HG03095 (cell line): Measurements from ENCODE around the gene SPNS2.

Experiments
- ATAC-seq: cut with Tn5 transposase; IDR thresholded peaks from one replicate; pipeline ENCODE4 v1.9.1; 2021; ENCODE audit warnings: moderate library complexity; ENCODE audit not compliant: unreplicated experiment

SPNS2 gene

DNA sequence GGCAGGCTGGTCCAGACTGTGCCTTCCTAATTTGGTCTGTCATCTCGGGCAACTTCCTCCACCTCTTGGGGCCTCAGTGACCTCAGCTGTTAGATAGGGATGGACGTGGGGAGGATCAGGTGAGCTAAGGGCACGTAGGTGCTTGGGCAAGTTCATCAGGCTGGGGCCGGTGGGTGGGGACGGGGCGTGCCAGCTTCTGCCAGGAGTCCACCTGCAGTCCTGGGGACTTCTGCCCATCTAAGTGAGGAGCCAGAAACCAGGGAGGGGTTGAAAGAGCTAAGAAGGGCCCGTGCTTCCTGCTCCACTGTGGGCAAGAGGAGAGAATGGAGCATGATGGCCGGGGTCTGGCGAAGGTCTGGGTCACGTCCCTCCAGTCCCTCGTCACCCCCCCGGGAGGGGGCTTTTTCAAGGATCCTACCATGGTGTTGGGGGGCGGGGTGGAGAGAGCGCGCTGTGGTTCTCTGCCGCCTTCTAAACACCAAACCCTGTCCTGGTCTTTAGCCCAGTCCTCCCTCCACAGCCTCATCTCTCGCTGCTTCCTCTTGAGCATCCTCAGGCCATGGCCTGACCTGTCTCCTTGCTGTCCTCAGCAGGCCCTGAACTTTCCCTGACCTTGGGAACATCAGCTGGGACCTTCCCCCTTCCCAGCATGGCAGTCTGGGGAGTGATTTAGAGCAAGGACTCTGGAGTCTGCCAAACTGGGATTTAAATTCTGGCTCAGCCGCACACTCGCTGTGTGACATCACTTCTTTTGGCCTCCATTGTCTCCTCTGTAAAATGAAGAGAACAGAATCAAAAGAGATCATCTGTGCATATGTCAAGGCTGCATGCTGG is 21.6 kb downstream of the SPNS2 start:
- no peak for ATAC-seq

DNA sequence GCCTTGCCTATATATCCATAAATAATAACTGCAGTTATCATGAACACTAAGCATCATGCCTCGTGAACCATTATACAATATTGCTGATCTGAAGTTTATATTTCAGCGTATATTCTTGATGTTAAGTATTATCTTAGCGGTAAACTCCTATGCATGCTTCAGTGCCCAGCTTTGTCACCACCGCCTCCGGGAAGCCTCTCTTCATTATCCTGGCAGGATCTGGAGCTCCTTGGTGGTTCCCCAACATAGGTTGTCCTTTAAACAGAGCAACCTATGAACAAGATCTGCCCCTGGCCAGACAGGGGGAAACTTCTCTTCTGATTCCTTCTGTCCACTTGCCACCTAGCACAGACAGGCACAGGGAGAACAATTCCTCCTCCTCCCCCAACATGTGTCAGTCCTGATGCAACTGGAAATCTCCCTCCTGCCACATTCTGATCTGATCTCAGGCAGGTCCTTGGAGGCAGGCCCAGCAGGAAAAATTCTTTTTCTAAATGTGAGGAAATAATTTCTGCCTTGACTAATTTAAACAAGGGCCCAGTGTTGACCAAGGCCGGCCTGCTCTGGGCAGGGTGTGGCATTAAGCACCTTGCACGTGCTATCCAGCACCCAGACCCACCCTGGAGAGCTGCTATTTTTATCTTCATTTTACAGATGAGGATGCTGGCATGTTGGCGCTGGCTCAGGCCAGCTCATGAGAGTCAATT is 22.4 kb downstream of the SPNS2 start:
- ATAC-seq, result no peak

DNA sequence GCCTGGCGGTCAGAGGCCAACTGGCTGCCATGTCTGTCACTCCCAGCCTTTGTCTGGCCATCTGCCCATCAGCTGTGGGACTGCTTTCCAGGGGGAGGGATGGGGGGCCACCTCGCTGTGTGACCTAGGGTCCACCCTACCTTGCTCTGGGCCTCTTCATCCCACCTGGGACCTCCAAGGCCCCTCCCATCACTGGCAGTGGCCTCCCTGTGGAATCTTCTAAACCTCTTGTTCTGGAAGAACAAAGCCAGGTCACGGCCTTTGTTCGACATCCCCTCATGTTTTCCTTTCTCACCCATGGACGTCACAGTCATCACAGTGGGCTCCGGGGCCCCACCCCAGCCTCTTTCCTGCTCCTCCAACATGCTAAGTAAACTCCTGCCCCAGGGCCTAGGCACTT is 24.0 kb downstream of the SPNS2 start:
- no peak for ATAC-seq

DNA sequence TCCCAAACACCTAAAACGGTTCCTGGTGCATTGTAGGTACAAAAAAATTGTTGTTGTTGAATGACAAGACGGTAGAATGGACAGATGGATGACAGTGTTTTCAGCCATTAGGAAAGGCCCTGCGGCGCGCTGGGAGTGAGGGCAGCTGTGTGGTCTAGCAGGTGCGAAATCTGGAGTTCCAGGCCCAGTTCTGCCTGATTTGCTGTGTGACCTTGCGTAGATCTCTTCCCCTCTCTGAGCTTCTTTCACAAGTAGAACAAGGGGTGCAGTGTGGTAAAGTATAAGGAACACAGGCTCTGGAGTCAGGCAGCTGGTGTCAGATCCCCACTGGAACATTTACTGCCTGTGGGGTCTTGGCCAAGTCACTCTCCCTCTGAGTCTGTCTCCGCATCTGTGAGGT is 25.3 kb downstream of the SPNS2 start:
- ATAC-seq, result no peak

DNA sequence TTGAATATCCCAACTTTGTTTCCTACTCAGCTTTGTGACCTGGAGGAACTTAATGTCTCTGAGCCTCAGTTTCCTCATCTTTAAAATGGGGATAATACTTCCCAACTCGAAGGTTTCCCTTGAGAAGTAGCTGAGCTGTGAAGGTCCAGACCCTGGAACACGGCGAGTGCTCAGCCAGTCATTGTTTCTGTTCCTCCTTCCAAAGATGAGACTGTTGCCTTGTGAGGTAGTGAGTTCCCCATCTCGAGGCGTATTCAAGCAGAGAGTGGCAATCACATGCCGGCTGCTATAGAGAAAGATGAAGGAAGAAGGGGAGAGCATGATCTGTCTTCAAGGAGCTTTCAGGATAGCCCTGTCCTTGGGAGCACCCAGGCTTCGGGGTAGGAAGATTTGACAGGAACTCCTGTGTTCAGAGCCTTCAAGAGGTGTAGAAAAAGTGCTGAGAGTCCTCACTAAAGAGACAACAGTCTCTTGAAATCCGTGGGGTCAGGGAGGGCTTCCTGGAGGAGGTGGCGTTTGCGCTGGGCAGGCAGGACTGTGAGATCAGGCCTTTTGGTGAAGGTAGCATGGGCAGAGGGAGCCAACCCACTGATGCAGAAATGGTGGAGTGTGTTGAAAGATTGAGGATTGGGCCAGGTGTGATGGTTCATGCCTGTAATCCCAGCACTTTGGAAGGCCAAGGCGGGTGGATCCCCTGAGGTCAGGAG is 27.2 kb downstream of the SPNS2 start:
- no peak for ATAC-seq

DNA sequence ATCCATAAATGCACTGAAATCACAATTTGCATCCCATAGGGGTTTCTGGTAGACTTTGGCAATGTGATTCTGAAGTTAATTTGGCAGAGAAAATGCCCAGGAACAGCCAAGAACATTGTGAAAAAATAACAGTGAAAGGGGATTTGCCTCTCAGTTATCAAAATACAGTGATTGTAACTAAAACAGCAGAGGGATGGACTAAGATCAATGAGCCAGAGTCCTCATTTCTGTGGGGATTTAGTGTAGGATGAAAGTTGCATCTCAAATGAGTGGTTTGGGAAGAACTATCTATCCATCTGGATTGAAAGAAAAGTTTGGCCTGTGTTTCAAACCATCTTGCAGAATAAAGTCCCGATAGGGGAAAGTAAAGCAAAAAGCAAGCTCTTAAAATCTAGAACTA is 28.5 kb downstream of the SPNS2 start:
- no peak for ATAC-seq

DNA sequence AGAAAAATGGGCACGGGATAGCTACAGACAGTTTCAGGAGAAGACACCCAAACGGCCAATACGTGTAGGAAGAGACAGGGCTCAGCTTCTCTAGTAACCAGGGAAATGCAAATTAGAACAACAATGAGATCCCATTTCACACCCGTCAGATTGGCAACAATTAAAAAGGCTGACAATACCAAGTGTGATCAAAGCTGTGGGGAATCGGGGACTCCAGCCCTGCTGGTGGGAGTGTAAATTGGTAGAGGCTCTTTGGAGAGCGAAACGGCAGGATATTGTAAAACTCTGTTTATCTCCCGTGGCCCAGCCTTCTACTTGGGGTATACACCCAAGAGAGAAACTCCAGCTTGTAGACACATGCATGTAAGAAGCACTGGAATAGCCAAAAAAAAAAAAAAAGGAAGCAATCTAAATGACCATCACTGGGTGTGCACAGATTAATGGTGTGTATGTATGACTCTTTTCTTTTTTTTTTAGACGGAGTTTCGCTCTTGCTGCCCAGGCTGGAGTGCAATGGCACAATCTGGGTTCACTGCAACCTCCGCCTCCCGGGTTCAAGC is 29.0 kb downstream of the SPNS2 start:
- no peak for ATAC-seq

DNA sequence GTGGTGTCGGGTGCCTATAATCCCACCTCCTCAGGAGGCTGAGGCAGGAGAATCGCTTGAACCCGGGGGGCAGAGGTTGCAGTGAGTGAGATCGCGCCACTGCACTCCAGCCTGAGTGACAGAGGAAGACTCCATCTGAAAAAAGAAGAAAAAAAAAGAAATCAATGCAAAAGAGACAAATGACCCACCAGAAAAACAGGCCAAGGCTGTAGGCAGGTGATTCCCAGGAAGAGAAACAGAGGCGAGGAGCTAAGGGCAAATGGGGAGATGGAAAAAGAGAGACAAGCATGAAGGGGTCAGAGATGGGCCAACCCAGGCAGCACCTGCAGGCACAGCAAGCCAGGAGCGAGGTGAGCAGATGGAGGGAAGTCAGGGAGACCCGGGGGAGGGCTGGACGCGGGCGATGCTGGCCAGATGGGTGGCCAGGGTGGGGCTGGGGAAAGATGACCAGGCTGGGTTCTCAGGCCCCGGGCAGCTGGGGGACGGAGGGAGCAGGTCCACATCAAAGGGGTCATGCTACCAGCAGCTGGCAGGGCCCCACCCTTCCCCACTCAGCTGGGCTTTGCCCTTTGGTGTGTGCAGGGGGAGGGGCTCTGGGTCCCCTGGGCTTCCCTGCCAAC is 31.0 kb downstream of the SPNS2 start:
- no peak for ATAC-seq

DNA sequence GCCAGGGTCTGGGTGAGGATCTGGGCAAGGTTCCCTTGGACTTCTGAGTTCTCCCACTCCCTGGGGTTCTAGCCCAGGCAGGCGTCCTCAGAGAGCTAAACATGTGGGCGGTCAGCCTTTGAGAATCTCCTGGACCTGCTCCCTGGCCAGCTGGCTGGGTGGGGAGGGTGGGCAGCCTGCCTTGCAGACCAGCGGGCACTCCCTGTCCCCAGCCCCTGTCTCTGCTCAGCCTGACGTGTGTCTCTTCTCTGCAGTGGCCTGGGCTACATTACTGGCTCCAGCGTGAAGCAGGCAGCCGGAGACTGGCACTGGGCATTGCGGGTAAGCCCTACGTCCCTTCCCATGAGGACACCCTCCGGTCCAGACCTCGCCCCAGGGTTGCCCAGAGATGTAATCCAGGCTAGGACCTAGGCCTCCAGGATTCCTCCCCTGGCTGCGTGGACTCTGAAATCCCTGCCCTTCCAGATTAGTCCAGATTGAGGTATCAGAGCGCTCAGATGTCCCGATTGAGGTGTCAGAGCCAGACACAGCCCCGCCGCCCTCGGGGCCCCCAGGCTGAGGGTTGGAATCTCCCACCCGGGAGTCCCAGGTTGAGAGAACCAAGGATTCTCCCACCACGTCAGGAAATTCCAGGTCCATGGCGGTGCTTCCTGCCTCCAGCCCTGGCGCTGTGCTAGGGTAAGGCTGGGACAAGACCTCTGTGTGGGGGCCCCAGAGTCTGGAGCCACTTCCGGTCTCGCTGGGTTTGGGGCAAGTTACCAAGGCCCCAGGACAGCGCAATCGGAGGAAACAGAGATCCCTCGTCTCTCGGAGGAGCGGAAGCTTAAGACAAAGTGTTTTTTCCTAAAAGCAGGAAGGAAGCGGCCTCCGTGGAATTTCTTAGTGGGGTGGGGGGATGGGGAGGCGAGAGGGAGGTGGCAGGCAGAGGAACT is 32.4 kb downstream of the SPNS2 start:
- ATAC-seq, result no peak

DNA sequence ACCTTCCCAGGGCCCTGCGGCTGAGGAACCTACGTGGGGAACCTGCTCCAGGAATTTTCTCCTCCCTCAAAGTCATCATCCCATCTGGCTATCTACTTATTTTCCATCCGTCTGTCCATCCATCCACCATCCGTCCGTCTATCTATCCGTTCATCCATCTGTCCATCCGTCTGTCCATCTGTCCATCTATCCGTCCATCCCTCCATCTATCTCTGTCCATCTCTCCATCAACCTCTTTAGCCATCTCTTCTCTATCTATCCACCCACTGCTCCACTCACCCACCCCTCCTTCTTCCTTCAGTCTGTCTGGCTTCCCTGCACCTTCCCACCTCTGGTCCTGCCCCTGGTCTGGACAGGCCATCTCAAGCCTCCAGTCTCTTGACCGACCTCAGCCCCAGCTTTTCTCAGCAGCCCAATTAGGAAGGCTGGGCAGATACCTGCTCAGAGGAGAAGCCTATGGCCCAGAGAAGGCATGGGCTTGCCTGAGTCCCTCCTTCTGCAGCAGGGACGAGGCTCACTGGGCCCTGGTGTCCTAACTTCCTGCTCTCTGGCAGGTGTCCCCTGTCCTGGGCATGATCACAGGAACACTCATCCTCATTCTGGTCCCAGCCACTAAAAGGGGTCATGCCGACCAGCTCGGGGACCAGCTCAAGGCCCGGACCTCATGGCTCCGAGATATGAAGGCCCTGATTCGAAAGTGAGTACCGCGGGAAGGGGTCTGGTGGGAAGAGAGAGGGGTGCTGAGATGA is 33.5 kb downstream of the SPNS2 start:
- ATAC-seq, result no peak

DNA sequence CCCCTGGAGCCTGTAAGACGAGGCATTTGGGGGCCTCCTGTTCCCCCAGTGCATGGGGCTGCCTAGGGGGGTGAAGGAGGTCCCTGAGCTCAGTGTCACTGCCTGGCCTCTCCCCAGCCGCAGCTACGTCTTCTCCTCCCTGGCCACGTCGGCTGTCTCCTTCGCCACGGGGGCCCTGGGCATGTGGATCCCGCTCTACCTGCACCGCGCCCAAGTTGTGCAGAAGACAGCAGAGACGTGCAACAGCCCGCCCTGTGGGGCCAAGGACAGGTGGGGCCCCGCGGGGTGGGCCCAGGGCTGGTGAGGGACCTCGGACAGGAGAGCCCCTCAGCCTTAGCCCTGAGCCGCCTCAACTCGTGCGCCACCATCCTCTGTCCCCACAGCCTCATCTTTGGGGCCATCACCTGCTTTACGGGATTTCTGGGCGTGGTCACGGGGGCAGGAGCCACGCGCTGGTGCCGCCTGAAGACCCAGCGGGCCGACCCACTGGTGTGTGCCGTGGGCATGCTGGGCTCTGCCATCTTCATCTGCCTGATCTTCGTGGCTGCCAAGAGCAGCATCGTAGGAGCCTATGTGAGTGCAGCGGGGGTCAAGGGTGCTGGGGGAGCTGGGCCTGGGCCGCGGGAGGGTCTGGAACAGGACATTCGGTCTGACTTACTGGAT is 34.3 kb downstream of the SPNS2 start:
- no peak for ATAC-seq

DNA sequence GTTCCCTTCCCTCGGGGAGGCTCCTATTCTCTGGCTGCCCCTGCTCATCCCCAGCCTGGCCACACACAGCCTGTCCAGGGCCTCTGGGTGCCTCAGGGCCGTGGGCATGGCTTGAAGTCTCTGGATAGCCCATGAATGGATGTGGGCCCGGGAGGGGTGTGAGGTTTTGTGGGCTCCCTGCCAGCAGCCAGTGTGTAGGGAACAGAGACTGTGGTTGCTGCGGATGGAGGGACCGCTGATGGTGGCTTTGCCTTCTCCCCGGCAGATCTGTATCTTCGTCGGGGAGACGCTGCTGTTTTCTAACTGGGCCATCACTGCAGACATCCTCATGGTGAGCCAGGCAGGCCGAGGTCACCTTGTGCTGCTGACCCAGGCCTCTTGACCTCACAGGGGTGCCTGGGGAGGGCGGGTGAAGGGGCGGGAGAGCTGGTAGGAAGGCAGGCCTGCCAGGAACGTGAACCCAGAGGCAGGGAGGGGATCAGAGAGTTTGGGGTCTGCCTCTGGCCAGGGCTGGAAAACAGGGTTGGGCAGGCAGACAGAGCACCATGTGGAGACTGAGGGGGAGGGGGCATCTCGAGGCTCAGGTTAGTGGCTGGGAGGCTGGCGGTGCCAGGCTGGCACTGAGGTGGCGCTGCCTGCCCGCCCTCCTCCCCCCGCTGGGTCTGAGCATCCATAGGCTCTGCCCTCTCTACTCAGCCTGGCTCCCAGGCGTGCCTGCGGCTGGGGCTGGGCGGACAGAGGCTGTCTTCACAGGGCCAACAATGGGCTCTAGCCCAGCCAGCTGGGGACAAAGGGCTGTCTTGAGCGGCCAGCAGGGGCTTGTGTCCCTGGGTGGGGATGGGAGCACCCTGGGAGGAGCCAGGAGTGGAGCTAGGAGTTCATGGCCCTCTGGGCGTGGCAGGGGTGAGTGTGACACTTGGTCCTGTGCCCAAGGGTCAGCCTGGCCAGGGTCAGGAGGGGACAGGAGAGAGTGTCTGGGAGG is 35.1 kb downstream of the SPNS2 start:
- ATAC-seq, result no peak

DNA sequence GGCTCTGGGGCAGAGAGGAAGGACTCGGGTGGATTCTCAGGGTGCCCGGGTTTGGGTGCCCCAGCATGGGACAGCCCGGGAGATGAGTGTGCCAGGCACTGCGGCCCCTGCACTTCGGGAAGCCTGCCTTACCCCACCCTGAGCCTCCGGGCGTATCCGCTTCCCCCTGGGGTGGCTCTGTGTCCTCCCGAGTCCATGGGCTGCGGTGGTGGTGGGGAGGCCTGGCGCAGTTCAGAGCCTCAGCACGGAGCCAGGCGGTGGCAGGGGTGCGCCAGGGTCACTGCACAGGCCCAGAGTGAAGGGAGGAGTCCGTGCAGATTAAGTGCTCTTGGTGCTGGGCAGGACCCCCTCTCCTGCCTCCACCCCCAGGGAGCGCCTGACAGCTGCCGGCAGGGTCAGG is 35.8 kb downstream of the SPNS2 start:
- no peak for ATAC-seq

DNA sequence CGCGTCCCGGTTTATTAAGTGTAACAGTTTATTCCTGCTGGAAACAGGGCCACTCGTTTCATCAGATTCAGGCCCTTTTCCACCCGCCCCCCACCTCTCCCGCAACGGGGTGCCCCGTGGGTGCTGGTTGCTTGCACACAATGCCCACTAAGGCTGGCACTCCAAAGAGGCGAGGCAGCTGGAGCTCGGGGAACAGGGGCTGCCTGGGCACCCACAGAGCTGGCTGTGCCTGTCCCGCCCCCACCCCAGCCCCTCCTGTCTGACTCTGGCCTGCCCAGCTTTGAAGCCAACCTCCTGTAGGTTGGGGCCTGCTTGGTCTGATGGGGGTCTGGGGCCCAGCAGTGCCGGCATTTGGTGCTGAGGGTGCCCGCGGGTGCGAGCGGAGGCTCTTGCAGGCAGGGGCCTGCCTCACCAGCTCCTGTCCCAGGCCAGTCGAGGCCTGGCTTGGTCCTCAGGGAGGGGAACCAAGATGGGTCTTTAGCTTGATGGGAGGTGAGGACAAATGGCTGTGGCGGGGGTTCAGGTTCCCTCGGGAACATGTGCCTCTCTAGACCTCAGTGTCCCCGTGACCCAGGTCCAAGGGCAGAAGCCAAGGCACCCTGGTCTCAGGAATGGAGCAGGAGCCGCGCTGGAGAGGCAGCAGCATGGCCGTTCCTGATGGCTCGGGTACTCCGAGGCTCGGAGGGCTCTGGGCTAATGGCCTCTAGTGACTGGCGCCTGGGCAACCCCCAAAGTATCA is 36.4 kb downstream of the SPNS2 start:
- no peak for ATAC-seq

DNA sequence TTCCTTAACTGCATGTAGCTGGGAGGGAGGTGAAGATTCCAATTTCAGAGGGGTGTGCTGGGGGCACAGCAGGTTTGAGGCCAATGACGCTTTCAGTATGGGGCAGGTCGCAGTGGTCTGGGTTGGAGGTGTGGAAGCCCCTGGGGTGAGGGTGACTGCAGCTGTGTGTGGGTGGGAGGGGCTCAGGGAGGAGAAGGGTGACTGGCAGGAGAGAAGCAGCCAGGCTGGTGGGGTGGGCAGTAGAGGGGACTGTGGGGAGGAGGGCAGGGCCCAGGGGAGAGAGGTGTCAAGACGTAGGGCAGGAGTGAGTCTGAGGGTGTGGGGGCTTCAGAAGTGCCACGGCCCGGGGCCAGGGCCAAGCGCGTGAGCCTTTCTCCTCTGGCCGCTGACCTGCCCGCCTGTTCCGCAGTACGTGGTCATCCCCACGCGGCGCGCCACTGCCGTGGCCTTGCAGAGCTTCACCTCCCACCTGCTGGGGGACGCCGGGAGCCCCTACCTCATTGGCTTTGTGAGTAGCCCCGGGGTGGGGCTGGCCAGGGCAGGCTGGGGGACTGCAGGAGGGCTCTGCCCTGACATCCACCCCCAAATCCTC is 37.1 kb downstream of the SPNS2 start:
- ATAC-seq, result no peak

DNA sequence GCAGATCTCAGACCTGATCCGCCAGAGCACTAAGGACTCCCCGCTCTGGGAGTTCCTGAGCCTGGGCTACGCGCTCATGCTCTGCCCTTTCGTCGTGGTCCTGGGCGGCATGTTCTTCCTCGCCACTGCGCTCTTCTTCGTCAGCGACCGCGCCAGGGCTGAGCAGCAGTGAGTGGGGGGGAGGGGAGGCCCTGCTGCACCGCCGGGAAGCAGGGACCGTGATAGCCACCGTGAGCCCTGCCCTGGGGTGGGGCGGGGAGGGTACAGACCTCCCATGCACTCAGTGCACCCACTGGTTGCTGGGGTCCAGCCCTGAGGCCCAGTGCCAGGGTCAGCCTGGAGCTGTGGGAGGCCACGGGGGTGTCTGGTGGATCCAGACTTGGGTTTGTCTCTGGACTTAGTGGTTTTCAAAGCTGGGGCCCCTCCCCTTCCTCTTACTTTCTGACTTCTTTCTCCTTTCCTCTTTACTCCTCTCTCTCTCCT is 37.6 kb downstream of the SPNS2 start:
- ATAC-seq, result no peak
